NCI-H2227 (cell line): ENCODE data around the gene NR2F1-AS1.
"Not testable (repeated sequence)": the region's sequence is repeated elsewhere in the genome, so short reads cannot be mapped to it uniquely, and the experiment has no call there.

Source experiments
- DNase-seq: peaks from one replicate; lab custom pipeline; 2025; ENCODE audit not compliant: unreplicated experiment; lab: John Stamatoyannopoulos, UW

NR2F1-AS1 gene

GRCh38 chr5:93577854-93578812 lies 2.9 kb downstream of the NR2F1-AS1 start:
- DNase-seq: no peak

- DNase-seq: no peak
These were observed 3.8 kb downstream of the NR2F1-AS1 start for GRCh38 chr5:93576994-93577853.

- no peak for DNase-seq
These were observed 5.3 kb downstream of the NR2F1-AS1 start for GRCh38 chr5:93575461-93576414.

- no peak for DNase-seq
These were observed 6.3 kb downstream of the NR2F1-AS1 start for GRCh38 chr5:93574491-93575305.

GRCh38 chr5:93573354-93574351 lies 7.4 kb downstream of the NR2F1-AS1 start:
- DNase-seq: no peak

GRCh38 chr5:93572608-93573353 lies 8.2 kb downstream of the NR2F1-AS1 start:
- no peak for DNase-seq

GRCh38 chr5:93572101-93572607 lies 8.9 kb downstream of the NR2F1-AS1 start:
- no peak for DNase-seq

GRCh38 chr5:93571114-93571949 lies 9.7 kb downstream of the NR2F1-AS1 start:
- DNase-seq: no peak

- DNase-seq: no peak
These were observed 10.5 kb downstream of the NR2F1-AS1 start for GRCh38 chr5:93570294-93571113.

- no peak for DNase-seq
These were observed 11.5 kb downstream of the NR2F1-AS1 start for GRCh38 chr5:93569300-93570160.

GRCh38 chr5:93567424-93567823 lies 13.6 kb downstream of the NR2F1-AS1 start:
- DNase-seq: no peak

- no peak for DNase-seq
These were observed 14.9 kb downstream of the NR2F1-AS1 start for GRCh38 chr5:93566091-93566490.

GRCh38 chr5:93557021-93557604 lies 23.9 kb downstream of the NR2F1-AS1 start:
- DNase-seq: no peak

- not testable (repeated sequence) for DNase-seq
These were observed 31.4 kb downstream of the NR2F1-AS1 start for GRCh38 chr5:93549594-93549993.

- no peak for DNase-seq
These were observed 35.1 kb downstream of the NR2F1-AS1 start for GRCh38 chr5:93545872-93546271.
